UCSD-AML1 (cell line): ENCODE measurements around the gene PRDM16.
"Not testable (repeated sequence)": the region's sequence is repeated elsewhere in the genome, so short reads cannot be mapped to it uniquely, and the experiment has no call there.

Experiments used
- DNase-seq: peaks from one replicate; lab custom pipeline; 2025; ENCODE audit not compliant: unreplicated experiment; lab: John Stamatoyannopoulos, UW

PRDM16 gene

DNA sequence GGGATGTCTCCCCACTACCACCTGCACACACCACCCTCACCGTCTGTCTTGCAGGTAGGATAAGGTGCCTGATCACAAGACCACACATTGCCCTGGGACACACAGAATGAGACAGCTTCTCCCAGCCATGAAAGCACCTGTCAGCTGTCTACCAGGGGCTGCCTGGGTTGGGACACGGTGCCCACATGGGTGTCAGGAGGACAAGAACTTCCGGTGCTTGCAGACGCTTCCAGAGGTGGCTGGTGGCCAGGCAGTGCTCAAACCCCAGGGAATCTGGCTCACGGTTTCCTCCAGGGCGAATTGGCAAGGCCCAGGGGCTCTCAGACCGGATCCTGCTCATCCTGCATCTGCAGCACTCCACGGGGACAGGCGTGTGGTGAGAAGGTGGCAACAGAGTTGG is 202.9 kb downstream of the PRDM16 start:
- DNase-seq, result no peak

- DNase-seq, result no peak
These were observed 203.5 kb downstream of the PRDM16 start for GRCh38 chr1:3272321-3273045.

DNA sequence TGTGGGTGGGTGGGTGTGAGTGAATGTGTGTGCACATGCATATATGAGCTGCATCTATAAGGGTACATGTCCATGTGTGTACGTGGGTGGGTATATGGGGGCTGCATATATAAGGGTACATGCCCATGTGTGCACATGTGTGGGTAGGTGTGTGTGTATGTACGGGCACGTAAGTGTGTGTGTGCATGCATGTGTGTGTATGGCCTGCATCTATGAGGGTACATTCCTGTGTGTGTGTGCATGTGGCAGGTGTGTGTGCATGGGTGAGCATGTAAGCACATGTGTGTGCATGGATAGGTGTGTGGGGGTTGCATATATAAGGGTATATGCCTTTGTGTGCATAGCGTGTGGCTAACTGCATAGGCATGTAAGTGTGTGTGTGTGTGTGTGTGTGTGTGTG is 204.4 kb downstream of the PRDM16 start:
- no peak for DNase-seq

DNA sequence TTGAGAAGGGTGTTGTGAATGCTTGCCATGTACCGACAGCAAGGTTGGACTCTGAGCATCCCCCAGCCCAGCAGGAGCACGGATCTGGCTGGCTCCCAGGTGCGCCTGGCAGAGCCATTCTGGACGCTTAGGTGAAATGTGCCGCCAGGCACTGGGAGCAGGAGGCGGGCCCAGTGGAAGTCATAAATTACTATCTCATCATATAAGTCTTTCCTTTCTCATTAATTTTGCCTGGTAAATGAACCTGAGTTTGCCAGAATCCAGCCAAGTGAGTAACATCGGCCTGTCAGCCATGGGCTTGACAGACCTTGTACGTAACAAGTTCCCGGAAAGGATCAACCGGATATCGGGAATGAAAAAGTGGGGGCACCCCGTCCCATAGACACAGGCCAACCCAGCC is 206.0 kb downstream of the PRDM16 start:
- DNase-seq, result no peak

GRCh38 chr1:3275471-3276340 is 206.7 kb downstream of the PRDM16 start:
- no peak for DNase-seq

- no peak for DNase-seq
These were observed 207.4 kb downstream of the PRDM16 start for GRCh38 chr1:3276341-3276800.

- DNase-seq, result no peak
These were observed 208.0 kb downstream of the PRDM16 start for GRCh38 chr1:3277011-3277471.

GRCh38 chr1:3277623-3278022 is 208.6 kb downstream of the PRDM16 start:
- DNase-seq, result no peak

GRCh38 chr1:3278416-3279181 is 209.6 kb downstream of the PRDM16 start:
- DNase-seq, result no peak

GRCh38 chr1:3279182-3279470 is 210.1 kb downstream of the PRDM16 start:
- no peak for DNase-seq

- DNase-seq, result no peak
These were observed 212.7 kb downstream of the PRDM16 start for GRCh38 chr1:3281735-3282134.

GRCh38 chr1:3282186-3282585 is 213.2 kb downstream of the PRDM16 start:
- DNase-seq, result no peak

DNA sequence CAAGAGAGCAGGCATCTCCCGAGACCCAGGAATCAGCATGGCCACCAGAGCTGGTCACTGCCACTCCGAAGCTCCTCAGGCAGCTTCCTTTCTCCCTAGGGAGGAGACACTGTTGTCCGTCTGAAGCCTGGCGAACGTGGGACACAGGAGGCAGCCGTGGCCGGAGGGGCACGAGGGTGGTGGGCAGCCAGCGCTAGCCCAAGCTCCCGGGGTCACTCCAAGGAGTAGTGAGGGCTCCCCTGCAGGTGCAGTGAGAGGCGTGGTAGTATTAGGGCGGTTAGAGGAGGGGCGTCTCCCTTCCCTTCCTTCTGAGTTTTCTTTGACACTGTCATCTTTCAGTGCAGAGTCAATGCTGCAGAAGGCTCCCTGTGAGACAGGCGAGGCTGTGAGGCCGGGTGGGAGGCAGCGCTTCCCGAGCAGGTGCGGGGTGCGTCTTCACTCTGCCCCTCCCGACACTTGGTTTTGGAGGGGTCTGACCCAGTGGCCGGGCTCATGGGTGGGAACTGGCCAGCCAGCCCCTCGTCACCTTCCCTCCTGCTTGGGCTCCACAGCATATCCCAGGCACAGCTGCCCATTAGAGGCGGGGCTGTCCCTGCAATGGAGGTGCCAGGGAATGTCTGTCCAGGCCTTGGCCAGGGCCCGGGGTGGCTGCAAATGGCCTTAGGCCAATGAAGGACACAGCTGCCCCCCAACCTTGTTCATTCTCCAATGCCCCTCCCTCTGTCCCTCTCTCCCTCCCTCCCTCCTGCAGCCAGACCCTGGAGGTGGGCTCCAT is 213.8 kb downstream of the PRDM16 start:
- no peak for DNase-seq

DNA sequence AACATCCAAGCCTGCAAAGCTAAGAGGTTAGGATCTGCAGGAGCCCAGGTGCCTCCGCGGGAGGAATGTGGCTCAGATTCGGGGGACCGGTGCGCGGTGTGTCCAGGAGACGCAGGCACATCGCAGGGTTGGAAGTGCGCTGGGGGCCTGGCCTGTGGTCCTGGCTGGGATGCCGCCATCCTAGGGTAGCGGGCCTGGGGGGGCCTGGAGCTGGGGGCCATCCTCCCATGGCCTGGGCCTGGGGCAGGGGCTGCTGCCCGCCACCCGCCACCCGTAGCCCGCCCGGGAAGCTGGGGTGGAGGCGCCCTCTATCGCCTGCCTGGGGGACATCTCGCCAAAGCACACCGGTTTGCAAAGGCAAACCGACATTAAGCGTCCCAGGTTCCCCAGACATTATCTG is 214.8 kb downstream of the PRDM16 start:
- DNase-seq, result peak; percentile 40

GRCh38 chr1:3284691-3285090 is 215.7 kb downstream of the PRDM16 start:
- DNase-seq, result no peak

GRCh38 chr1:3285106-3285740 is 216.2 kb downstream of the PRDM16 start:
- DNase-seq, result no peak

- DNase-seq, result not testable (repeated sequence)
These were observed 218.1 kb downstream of the PRDM16 start for GRCh38 chr1:3287095-3287494.

- DNase-seq, result no peak
These were observed 218.7 kb downstream of the PRDM16 start for GRCh38 chr1:3287656-3288160.

DNA sequence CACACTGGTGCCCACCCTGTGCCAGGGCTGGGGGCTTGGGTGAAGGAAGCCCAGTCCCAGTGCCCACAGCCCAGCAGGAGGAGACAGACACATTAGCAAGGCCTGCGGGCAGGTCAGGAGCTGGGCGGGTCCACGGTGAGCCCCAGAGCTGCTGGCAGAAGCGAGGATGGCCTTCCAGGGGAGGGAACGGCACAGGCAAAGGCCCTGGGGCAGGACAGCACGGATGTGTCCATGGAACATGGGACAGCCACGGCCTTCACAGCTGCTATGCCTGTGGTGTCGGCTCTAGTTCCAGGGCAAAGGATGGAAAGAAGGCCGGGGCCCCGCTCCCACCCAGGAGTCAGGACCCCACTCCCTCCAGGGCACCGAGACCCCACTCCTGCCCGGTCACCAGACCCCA is 220.5 kb downstream of the PRDM16 start:
- no peak for DNase-seq

DNA sequence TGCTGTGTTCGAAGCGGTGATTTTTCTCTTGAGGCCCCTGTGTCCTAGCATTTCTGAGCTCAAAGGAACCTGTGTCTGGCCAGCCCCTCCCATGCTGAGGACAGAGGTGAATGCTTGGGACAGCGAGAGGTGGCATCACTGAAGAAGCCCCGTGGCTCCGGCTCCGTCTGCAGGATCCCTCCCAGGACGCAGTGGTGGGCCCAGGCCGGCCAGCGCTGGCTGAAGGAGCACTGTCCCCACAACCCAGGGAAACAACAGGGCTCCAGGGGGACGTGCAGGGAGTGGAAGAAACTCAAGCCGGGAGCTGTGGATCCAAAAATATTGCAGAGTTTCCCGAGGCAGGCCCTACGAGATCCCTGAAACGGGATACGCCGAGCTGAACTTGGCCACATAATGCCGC is 221.4 kb downstream of the PRDM16 start:
- DNase-seq, result no peak
